T-helper 2 cell (primary cell): ENCODE data around the gene ATF6.
A peak's percentile ranks its signal among the peaks of the same experiment; 100 is the strongest.

ENCODE experiments used
- DNase-seq, 5 experiments: peaks; one replicate each; pipeline versions ENCODE4 v3.0.0 to v3.0.0-alpha.2; 2012 to 2022

Gene ATF6

GRCh38 chr1:161834967-161835550 lies 68.9 kb downstream of the ATF6 start:
- DNase-seq = no peak

GRCh38 chr1:161836018-161836417 lies 69.9 kb downstream of the ATF6 start:
- DNase-seq = no peak

GRCh38 chr1:161838362-161838761 lies 72.2 kb downstream of the ATF6 start:
- no peak for DNase-seq

- no peak for DNase-seq
Observed at GRCh38 chr1:161838885-161839284, 72.8 kb downstream of the ATF6 start.

GRCh38 chr1:161839591-161839990 lies 73.5 kb downstream of the ATF6 start:
- no peak for DNase-seq

GRCh38 chr1:161840363-161840762 lies 74.2 kb downstream of the ATF6 start:
- DNase-seq = no peak

- DNase-seq = no peak
Observed at GRCh38 chr1:161843156-161843555, 77.0 kb downstream of the ATF6 start.

GRCh38 chr1:161844696-161845095 lies 78.6 kb downstream of the ATF6 start:
- DNase-seq = no peak

GRCh38 chr1:161848676-161849075 lies 82.6 kb downstream of the ATF6 start:
- DNase-seq = no peak

GRCh38 chr1:161849518-161849917 lies 83.4 kb downstream of the ATF6 start:
- DNase-seq = peak in 1 of 5 experiments; percentile 34

- no peak for DNase-seq
Observed at GRCh38 chr1:161855260-161855659, 89.1 kb downstream of the ATF6 start.

GRCh38 chr1:161858271-161858670 lies 92.2 kb downstream of the ATF6 start:
- no peak for DNase-seq

GRCh38 chr1:161863549-161863948 lies 97.4 kb downstream of the ATF6 start:
- no peak for DNase-seq

- DNase-seq = no peak
Observed at GRCh38 chr1:161864577-161864976, 98.5 kb downstream of the ATF6 start.

- no peak for DNase-seq
Observed at GRCh38 chr1:161866241-161866640, 100.1 kb downstream of the ATF6 start.

GRCh38 chr1:161868832-161869231 lies 102.7 kb downstream of the ATF6 start:
- no peak for DNase-seq

- DNase-seq = no peak
Observed at GRCh38 chr1:161869291-161869690, 103.2 kb downstream of the ATF6 start.

- no peak for DNase-seq
Observed at GRCh38 chr1:161872506-161872905, 106.4 kb downstream of the ATF6 start.

- DNase-seq = no peak
Observed at GRCh38 chr1:161879261-161879660, 113.1 kb downstream of the ATF6 start.

GRCh38 chr1:161884475-161884874 lies 118.4 kb downstream of the ATF6 start:
- DNase-seq = no peak

- DNase-seq = peak in 1 of 5 experiments; percentile 42
Observed at GRCh38 chr1:161885003-161885402, 118.9 kb downstream of the ATF6 start.

- no peak for DNase-seq
Observed at GRCh38 chr1:161885759-161886158, 119.6 kb downstream of the ATF6 start.

- DNase-seq = no peak
Observed at GRCh38 chr1:161886589-161886988, 120.5 kb downstream of the ATF6 start.

- no peak for DNase-seq
Observed at GRCh38 chr1:161887730-161888287, 121.7 kb downstream of the ATF6 start.

GRCh38 chr1:161890574-161890973 lies 124.5 kb downstream of the ATF6 start:
- no peak for DNase-seq
